ENCODE data around the gene RERE.

DNA sequence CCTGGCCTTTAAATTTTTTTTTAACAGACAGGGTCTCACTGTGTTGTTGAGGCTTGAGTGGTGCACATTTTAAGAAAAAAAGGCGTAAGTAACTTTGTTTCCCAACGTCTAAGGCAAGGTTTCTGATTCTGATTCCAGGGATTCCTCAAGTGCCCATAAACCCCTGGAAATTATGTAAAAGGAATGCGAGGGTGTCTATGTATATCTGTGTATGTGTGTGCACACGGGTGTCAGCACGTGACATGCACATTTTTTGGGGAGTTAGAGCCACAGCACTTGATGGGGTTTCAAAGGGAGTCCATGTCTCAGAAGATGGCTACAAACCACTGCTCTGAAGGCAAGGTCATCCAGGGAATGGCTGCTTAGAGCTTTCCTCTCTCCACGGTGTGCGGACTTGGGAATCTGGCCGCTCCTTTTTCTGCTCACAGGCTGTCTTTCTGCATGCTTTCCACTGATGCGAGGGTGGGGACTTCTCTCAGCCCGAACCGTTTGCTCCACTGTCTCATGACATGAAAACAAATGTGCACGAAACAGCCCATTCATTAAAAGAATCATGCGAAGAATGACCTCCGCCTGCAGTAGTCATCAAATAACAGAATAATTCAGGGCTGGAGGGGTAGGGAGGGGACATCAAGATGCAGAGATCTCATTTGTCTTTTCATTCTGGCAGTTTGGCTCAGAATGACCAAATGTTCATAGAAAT lies 18.7 kb upstream of the RERE start:
- TF ChIP-seq POLR2AphosphoS5 (IDR thresholded peaks at IDR 0.05; ENCODE audit: borderline replicate concordance, low read depth, low read length): no peak
- TF ChIP-seq EZH2 (IDR thresholded peaks at IDR 0.05): no peak
- TF ChIP-seq FOXP2 (optimal IDR thresholded peaks at IDR 0.05; ENCODE audit: control extremely low read depth, extremely low read length, insufficient read depth): no peak

Data from SK-N-MC (cell line).